ENCODE measurements around the gene CA11.

CA11 gene

DNA sequence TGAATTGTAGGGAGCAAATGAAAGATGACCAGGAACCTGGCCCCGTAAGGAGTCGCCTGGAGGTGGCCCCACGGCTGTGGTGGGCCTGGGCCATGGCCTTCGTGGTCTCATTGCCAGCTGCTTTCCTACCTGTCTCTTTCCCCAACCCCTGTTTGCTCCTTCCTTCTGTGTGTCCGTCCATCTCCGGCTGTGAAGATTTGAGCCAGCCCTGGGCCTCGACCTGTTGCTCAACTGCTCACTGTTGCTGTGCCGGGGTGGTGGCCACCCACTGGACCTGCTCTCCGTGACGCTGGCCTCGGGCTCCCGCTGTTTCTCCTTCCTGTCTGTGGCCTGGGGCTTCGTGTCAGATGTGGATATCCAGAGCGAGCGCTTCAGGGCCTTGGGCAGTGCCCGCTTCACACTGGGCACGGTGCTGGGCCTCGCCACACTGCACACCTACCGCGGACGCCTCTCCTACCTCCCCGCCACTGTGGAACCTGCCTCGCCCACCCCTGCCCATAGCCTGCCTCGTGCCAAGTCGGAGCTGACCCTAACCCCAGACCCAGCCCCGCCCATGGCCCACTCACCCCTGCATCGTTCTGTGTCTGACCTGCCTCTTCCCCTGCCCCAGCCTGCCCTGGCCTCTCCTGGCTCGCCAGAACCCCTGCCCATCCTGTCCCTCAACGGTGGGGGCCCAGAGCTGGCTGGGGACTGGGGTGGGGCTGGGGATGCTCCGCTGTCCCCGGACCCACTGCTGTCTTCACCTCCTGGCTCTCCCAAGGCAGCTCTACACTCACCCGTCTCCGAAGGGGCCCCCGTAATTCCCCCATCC lies 17.3 kb downstream of the CA11 start:
- no peak for DNase-seq (ENCODE audit: low spot score)

DNA sequence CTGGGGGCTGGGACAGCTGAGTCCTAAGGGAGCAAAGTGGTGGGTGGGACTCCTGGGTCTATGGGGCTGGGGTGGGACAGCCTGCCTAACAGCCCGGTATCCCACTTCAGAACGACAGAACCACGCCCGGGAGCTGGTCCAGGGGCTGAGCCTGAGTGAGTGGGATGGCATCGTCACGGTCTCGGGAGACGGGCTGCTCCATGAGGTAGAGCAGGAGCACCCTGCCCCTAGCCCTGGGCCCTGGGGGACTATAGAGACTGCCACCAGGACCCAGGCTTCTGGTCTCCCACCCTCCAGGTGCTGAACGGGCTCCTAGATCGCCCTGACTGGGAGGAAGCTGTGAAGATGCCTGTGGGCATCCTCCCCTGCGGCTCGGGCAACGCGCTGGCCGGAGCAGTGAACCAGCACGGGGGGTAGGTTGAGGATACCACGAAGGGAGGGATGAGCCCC lies 18.1 kb downstream of the CA11 start:
- no peak for DNase-seq (ENCODE audit: low spot score)

DNA sequence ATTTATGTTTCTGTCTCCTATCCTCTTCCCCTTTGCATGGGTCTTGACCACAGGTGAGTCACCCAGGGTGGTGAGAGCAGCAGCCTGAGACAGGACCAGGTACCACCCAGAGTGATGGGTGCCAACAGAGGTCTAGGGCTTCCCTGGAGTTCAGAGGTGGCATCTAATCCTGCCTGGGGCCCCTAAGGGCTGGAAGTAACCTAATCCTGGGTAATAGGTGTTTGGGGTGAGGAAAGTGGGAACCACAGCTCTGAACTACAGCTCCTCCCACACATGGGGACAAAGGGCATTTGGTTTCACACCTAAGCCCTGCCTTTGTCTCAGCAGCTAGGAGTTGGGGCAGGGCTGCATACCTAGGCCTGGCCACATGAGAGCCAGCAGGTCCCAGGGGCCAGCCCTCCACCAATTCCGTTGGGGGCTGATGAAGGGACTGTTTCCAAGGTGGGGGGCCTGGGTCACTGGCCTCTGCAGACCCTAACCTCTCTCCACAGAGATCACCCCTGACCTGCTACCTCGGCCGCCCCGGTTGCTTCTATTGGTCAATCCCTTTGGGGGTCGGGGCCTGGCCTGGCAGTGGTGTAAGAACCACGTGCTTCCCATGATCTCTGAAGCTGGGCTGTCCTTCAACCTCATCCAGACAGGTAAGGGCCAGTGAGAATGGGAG lies 18.7 kb downstream of the CA11 start:
- DNase-seq (ENCODE audit: low spot score): no peak

DNA sequence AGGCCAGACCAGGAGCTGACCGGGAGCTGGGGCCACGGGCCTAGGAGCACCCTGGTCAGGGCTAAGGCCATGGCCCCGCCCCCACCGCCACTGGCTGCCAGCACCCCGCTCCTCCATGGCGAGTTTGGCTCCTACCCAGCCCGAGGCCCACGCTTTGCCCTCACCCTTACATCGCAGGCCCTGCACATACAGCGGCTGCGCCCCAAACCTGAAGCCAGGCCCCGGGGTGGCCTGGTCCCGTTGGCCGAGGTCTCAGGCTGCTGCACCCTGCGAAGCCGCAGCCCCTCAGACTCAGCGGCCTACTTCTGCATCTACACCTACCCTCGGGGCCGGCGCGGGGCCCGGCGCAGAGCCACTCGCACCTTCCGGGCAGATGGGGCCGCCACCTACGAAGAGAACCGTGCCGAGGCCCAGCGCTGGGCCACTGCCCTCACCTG lies 20.1 kb downstream of the CA11 start:
- no peak for DNase-seq (ENCODE audit: low spot score)

DNA sequence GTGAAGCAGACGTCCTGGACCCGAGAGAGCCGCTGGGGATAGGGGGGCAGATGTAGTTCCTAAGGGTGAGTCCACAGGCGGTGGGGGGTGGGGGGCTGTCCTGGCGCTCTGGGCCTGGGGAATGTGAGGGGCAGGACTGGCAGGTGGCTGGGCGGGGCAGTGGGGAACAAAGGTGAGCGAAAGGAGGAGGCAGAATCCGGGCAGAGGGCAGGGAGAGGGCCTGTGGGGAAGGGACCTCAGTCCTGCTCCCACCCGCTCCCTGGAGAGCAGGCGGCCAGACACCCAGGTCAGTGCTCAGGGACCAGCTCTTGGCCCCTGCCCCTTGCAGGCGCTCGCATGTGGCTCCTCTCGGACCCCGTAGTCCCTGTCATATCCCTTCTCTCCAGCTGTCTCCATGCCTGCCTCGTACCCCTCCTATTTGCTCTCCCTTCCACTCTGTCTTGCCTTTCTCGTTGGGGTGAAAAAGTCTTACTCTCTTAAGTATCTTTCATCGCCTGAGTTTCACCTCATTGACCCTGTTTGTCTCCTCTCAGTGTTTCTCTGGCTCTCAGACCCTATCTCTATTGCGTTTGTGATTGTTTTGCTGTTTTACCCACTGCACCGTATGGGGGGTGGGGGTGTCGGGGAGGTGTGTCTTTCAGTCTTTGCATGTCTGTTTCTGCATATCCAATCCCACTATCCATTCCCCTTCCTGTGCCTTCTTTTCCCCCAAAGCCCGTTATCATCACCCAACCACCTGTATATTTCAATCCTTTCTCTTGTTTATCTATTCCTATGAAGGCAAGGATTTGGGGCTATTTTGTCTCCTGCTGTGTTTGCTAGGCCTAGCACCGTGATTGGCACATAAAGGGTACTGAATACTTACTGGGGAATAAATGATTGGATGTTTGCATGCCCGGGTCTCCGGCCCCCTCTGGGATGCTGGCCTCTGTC lies 20.9 kb downstream of the CA11 start:
- DNase-seq (ENCODE audit: low spot score): no peak

DNA sequence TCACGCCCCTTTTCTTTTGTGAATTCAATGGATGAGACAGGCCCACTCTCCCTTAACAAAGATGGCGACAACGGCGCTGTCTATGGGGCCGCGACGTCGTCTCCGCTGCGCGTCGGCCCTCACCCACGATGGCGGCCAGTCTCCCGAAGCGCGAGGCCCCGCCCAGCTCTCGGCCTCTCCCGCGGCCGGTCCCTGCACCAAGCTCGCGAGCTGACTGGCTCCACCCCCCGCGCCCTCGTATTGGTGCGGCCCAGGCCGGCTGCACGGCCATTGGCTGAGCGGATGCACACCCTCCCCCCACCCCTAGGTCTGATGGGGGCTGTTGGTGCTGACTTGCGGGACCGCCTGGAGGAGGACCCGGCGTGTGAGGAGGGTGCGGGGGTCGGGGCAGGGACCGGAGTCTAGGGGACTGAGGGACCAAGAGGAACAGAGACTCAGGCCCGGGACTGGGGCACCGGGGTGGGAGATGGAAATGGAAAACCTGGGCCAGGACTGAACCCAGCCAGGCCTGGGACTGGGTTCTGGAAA lies 21.9 kb downstream of the CA11 start:
- peak; percentile 98 for DNase-seq (ENCODE audit: low spot score)

DNA sequence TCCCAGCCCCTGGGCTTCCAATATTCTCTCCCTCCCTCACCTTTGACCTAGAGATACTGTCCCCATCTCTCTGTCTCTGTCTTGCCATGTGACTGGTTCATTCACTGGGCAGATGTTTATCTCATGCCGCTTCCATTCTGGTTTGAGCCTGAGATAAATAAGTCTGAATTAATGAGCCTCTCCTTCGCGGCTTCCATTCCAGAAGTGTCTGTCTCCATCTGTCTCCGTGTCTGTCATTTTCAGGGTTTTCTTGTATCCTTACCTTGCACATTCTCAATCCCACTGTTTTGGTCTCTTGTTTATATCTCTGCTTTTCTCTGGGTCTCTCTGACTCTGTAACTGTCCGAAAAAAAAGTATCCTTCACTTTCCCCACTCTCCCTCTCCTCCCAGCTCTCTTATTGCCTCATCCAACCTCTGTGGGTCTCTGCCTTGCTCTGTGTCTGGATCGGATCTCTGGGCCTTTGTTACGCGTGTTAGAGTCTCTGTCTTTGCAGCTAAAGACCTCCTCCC lies 22.4 kb downstream of the CA11 start:
- no peak for DNase-seq (ENCODE audit: low spot score)

DNA sequence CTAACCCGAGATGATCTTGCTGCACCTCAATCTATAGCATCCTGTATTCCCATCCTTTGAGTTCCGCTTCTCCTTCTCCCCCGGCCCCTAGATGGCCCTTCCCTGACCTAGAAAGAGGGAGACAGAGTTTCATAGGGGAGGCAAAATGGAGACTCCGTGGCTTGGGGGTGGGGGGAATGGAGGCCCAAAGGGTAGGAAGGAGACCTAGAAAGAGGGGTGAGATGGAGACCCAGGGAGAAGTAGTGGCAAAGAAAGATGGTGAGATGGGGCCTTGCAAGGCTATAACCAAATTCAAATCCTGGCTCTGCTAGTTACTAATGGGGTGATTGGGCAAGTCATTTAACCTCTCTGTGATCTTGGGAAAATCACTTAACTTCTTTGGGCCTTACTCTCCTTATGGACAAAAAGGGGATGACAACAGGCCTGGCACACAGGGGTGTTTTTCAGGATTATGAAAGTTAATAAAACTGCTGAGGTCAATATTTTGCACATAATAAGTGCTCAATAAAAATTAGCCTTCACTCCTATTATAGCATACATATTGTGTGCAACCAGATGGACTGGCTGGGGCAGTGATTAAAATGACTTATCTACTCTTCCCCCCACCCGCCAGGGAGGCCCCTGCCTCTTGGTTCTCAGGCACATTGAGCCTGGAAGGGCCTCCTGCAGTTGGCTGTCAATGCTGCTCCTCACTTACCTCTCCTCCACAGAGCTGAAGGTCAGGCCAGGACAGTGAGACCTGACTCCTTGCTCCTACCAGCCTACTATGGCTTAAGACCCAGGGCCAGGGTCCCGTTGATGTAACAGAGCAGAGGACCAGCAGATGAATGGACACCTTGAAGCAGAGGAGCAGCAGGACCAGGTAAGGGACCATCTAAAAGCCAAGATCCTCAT lies 26.0 kb downstream of the CA11 start:
- DNase-seq (ENCODE audit: low spot score): no peak

DNA sequence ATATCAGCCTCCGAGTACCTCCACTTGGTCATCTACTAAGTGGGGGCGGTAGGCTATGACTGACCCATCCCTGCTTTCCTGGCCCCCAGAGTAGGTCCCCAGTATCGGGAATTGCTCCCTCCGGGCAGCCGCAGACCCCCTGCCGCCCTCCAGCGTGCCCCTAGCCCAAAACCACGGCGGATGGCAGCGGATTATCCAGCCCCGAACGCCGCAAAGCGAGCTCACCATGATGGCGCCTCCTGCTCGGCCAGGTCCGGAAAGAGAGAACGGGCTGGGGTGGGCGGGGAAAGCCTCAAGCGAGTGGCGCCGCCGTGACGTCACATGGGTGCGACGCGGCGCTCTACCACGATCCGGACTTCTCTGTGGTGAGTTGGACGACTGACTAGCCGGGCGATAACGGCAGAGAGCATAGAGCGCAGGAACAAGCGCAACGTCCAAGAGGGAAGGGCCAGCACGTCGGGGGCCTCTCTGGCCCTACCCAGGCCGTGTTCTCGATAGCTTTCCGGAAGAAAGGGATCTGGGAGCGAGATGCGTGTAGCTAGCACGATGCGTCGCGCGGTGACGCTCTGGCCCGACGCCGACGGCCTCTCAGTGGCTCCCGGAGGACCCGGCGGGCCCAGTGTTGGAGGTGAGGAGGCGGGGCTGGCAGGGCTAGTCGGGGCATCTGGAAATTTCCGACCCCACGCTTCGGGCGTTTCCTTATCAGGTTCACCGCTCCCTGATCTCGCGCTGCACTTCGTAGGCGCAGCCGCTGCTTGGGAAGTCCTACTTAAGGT lies 26.9 kb downstream of the CA11 start, which contains the start of the genes RPL18 and SPHK2:
TSS of gene RPL18 (minus strand) at position 263 of the 776 bp plus-strand sequence. CDS start at position 228, 35 bp downstream.
TSS of gene SPHK2 (plus strand) at position 591 of the 776 bp plus-strand sequence. CDS start 1,009 bp downstream, outside the sequence.
- DNase-seq (ENCODE audit: low spot score): peak; percentile 98

DNA sequence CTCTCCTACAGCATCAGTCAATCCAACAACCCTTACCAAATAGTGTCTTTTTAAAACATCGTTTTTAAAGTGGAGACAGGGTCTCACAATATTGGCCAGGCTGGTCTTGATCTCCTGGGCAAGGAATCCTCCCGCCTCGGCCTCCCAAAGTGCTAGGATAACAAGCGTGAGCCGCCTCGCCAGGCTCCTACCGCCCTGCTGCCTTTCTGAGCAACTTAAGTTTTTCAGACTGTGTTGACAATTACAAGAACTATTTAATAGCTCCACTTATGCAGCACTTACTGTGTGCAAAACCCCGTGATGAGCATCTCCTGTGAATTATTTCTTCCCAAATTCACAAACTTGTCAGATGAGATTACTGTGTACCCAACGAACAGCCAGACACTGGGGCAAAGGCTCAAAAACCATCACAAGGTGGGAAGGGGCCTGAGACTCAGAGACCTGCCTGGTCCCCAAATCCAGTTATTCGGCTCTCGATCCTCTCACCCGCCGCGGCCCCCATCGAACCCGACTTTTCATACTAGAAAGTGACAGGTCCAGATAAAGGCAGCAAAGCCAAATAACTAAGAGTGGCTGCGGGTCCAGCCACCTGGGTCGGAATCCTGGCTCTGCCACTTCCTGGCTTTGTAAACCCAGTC lies 27.6 kb downstream of the CA11 start:
- DNase-seq (ENCODE audit: low spot score): no peak

DNA sequence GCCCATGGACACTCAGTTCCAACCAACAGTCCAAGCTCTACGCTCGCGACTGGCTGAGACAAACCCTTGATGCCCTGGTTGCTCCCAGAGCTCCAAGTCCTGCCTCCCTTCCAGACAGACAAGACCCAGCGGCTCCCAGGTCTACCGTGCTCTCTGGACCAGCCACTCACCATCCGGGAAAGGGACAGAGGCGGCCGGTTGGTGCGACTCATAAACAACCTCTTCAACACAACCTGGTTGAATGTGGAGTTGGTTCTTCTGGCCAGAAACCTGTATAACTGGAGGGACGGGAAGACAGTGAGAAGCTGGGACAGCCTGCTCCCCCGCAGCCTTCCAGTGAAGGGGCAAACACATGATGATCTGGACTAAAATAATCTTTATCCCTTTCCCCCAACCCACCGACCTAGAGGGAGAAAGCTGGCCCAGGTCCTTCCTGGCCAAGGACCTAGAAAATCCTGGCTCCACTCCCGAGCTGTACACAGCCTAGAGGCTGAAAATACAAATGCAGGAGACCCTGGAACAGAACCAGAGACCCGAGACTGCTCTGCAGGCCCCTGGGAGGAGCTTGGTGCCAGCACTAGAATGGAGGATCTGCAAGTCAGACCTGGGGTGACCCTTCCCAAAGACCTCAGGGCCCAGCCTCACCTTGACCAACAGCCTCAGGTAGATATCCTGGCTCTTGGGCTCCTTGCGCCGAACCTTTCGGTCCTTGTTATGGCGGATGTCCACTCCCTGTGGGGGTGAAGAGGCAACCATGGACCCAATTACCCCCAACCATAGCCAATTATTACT lies 28.6 kb downstream of the CA11 start:
- no peak for DNase-seq (ENCODE audit: low spot score)

DNA sequence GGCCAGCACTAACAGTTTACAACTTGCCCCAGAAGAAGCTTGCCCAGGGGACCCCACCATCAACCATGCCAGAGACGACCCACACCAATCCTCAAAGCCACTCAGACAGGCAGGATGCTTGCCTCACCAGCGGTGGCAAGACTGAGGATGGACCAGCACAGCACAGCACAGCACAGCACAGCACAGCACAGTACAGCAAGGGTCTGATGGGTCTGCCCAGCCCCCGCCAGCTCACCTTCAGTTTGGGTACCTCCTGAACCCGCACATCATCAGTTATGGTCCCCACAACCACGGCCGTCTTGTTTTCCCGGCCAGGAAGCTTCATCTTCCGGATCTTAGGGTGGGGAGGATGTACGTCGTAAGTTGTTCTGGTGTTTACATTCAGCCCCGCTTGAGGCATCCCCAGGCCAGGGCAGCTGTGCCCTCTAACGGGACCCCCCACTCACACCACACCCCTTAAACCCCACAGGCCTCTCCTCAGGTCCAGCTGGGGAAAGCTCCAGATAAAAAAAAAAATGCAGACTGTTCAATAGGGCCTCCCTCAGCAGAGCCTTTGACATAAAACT lies 29.4 kb downstream of the CA11 start:
- DNase-seq (ENCODE audit: low spot score): no peak

DNA sequence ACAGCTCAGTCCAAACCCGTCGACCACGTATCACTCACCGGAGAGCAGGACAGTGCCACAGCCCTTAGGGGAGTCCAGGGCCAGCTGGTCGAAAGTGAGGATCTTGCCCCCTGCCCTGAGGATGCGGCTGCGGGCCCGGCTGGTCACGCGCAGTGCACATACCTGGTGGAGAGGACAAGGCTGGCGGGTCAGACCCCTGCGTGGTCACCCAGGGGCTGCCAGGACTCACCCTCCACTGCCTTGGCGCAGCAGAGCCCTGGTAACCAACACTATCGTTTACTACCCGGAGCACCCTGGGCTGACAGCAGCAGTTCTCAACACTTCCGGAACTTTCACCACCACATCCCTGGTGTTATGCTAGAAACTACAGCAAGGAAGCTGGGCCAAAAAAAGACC lies 29.9 kb downstream of the CA11 start:
- no peak for DNase-seq (ENCODE audit: low spot score)

DNA sequence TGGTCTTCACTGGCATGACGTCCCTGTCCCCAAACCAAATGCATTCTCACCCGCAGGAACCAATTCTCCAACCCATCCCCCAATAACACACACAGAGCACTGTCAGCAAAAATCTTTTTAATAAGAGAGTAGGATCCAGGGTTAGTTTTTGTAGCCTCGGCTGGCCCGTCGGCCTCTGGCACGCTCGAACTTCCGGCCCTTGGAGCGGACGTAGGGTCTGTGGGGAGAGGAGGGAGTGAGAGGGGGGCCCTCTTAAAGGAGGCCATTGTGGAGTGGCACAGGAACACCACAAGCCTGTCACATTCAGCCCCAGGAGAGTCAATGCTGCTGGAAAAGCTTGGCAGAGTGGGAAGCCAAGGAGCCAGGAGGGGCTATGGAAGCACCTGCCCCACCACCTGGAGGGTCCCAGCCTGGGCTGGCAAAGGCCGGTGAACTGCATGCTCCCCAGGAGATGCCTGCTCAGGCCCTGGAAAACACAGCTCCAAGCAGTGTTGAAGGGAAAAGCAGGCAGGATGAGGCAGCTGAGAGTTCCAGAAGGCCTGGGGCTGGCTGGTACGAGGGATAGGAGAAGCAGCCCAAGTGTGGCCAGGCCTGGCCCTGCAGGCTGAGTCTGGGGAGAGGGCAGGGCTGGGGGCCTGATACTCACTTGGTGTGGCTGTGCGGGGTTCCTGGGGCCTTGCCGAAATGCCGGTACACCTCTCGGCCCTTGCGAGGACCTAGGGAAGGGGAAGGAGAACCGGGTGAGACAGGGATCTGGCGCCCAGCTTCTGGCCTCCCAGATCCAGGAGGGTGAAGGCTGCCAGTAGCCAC lies 30.6 kb downstream of the CA11 start:
- DNase-seq (ENCODE audit: low spot score): no peak

DNA sequence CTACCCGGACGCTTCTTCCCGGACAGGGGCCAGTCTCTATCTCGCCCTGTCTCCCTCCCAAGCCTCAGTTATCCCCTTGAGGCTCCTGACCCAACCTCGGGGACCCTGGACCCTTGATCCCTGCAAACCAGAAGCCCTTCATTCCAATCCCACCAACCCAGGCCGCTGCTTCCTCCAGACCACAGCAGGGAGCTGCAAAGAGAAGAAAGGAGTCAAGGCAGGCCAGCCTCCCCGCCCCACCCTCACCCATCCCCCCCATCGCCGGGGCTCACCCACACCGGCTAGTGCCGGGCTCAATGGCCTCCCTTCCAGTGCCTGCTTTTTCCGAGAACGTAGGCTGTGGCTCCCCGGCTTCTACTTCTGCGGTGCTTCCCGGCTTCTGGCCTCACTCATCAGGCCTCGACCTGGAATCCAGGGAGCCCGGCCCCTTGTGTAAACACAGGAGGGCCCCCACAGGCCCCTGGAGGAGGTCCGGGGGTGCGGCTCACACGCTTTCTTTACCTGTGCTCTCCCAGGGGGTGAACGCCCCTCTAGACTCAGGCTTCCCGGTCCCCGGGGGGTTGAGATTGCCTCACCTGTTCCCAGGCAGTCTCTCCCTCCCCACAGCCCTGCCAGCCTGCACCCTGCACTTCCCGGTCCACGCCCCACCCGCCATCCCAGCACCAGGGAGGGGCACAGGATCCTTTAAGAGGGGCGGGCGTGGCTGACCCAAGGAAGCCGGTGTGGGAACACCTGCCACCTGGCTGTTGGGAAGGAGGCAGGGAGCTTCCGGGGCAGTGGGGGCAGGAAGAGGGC lies 31.4 kb downstream of the CA11 start, which contains the start of gene FAM83E:
TSS of gene FAM83E (minus strand) at position 641 of the 795 bp plus-strand sequence. CDS start 1,704 bp downstream, outside the sequence.
- DNase-seq (ENCODE audit: low spot score): no peak

DNA sequence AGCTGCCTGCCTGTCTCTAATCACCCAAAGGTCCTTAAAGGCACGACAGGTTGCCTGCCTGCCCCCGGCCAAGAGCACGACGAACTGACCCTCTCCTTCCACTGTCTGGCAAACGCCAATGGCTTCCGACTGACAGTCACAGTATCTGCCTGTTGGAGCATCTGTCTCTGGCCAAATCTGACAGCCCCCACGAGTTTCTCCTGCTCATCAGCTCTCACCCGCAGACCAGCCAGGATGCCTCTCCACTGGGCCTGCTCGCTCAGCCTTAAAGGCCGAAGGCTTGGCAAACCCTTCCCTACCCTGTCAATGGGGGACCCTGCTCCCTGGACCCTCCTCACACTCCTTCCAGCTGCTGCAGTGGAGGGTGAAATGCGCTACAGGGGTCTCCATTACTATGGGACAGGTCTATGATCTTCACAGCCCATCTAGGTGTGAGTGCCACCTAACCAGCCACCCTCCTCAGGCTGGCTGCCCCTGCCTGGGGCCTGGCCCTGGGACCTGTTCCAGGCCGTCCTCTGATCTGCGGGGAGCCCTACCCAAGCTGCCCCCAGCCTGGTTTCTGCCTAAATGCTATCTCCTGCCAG lies 32.0 kb downstream of the CA11 start:
- DNase-seq (ENCODE audit: low spot score): no peak
